Thoracic aorta (tissue), 2 donors: Measurements from ENCODE around the gene HIF3A. TPM values are rescaled to one million over a fixed set of nuclear protein-coding genes. Genes with fewer than 3 reads are reported as not detected.
A peak's percentile ranks its signal among the peaks of the same experiment; 100 is the strongest.
"Not testable (repeated sequence)": the region's sequence is repeated elsewhere in the genome, so short reads cannot be mapped to it uniquely, and the experiment has no call there.

Experiments
- ATAC-seq: fragments of 150-250 bp; one replicate; pipeline ENCODE4 v1.8.0; 2017; ENCODE audit warnings: low read depth; ENCODE audit not compliant: insufficient number of reproducible peaks, low FRiP score
- DNase-seq: peaks from one replicate; pipeline ENCODE4 v3.0.0-alpha.2; 2020; ENCODE audit warnings: low spot score
- H3K27ac ChIP-seq, 2 donors: fragments of 200-600 bp; sonication (generic); 1 replicate in 1 of 2; 2 replicates in 1 of 2; pipeline ENCODE4 v1.5.1; 2016; ENCODE audit warnings: mild to moderate bottlenecking in 2 of 2, moderate library complexity in 2 of 2
- H3K27me3 ChIP-seq: fragments of 200-600 bp; sonication (generic); replicated peaks from 2 replicates; pipeline ENCODE4 v1.6.0; 2016; ENCODE audit warnings: mild to moderate bottlenecking; ENCODE audit not compliant: insufficient read depth
- H3K36me3 ChIP-seq: fragments of 200-600 bp; sonication (generic); one replicate; pipeline ENCODE4 v1.5.1; 2016
- H3K4me1 ChIP-seq, 2 donors: fragments of 200-600 bp; sonication (generic); 1 replicate in 1 of 2; 2 replicates in 1 of 2; pipeline versions ENCODE4 v1.5.1 to v1.6.0; 2016; ENCODE audit warnings: low read depth in 2 of 2, mild to moderate bottlenecking in 1 of 2; ENCODE audit not compliant: control insufficient read depth in 1 of 2
- H3K4me3 ChIP-seq: fragments of 200-600 bp; sonication (generic); 2 replicates; pipeline ENCODE4 v1.5.1; 2016; ENCODE audit warnings: mild to moderate bottlenecking
- H3K9me3 ChIP-seq: fragments of 200-600 bp; sonication (generic); 2 replicates; pipeline ENCODE4 v1.5.1; 2016
- CTCF ChIP-seq: fragments of 200-600 bp; sonication (generic); IDR thresholded peaks from one replicate; pipeline ENCODE4 v1.5.1; 2019; ENCODE audit warnings: antibody characterized with exemption
- total RNA-seq, 2 donors: library from RNA; depleted of rRNA; stranded (reverse); fragments of >200 nt; gene quantifications; one replicate each; pipeline versions ENCODE4 v1.1.0 to v1.2.3, GENCODE V29; 2016

Gene HIF3A
- total RNA-seq, 2 donors from 2014 or later, result 85.6 to 189 TPM

- ATAC-seq, H3K36me3 ChIP-seq, H3K9me3 ChIP-seq, H3K4me1 ChIP-seq, DNase-seq, H3K4me3 ChIP-seq, H3K27ac ChIP-seq, H3K27me3 ChIP-seq: not testable (repeated sequence)
Observed at GRCh38 chr19:46264801-46265200, 32.0 kb upstream of the HIF3A start.

DNA sequence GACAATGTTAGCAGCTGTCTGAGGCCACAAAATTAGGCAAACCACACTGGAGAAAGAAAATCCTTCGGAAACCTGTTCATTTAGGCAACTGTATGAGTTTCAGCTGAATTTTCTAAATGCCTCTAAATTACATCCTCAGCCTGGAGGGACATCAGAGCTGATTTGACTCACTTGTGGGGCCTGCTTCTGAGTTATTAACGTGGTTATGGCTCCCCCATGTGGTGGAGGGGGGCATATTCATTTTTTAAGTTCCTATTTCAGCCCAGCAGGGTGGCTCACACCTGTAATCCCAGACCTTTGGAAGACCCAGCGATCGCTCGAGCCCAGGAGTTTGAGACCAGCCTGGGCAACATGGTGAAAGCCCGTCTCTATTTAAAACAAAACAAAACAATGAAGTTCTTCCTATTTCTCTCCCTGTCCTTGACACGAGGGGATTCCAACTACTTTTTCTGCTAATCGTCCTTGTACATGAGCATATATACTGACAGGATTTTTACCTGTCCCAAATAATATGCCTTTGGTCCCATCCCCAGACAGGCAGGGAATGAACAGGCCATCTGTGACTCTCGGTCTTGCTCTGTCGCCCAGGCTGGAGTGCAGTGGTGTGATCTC is 31.5 kb upstream of the HIF3A start:
- Histone ChIP-seq H3K27ac (no peak overlapping the region), H3K36me3 (no peaks in the 10 kb centered on the region), H3K27me3 (no peaks in the 10 kb centered on the region), H3K4me1 (no peaks in the 10 kb centered on the region), H3K4me3 (no peak overlapping the region), H3K9me3 (no peaks in the 10 kb centered on the region)
- DNase-seq, result no peak
- peak; percentile 88 for TF ChIP-seq CTCF
- ATAC-seq, result no peak

DNA sequence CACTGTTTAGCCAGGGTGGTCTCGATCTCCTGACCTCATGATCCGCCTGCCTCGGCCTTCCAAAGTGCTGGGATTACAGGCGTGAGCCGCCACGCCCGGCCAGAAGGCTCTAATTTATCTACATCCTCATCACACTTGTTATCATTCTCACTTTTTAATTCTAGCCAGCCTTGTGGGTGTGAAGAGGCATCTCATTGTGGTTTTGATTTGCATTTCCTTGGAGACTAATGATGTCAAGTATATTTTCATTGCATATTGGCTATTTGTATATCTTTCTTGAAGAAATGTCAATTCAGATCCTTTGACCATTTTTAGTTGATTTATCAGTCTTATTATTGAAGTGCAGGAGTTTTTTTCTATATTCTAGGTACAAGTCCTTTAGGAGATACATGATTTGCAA is 27.7 kb upstream of the HIF3A start:
- DNase-seq, result no peak
- no peaks in the 10 kb centered on the region for H3K36me3 ChIP-seq

GRCh38 chr19:46270521-46271256 is 26.2 kb upstream of the HIF3A start:
- DNase-seq (no peak), ATAC-seq (no peak)
- Histone ChIP-seq H3K27me3 (no peaks in the 10 kb centered on the region), H3K27ac (no peak overlapping the region), H3K4me1 (peaks cover 0 to 8% of the 10 kb centered on the region in 2 donors), H3K9me3 (no peaks in the 10 kb centered on the region), H3K4me3 (no peak overlapping the region), H3K36me3 (no peaks in the 10 kb centered on the region)
- no peak for TF ChIP-seq CTCF

More for the DNA sequence above, 27.7 kb upstream of the HIF3A start:
- Histone ChIP-seq H3K27me3 (no peaks in the 10 kb centered on the region), H3K4me1 (peaks cover 0 to 8% of the 10 kb centered on the region in 2 donors), H3K4me3 (no peak overlapping the region), H3K27ac (no peak overlapping the region), H3K9me3 (no peaks in the 10 kb centered on the region)
- no peak for TF ChIP-seq CTCF
- ATAC-seq, result no peak

DNA sequence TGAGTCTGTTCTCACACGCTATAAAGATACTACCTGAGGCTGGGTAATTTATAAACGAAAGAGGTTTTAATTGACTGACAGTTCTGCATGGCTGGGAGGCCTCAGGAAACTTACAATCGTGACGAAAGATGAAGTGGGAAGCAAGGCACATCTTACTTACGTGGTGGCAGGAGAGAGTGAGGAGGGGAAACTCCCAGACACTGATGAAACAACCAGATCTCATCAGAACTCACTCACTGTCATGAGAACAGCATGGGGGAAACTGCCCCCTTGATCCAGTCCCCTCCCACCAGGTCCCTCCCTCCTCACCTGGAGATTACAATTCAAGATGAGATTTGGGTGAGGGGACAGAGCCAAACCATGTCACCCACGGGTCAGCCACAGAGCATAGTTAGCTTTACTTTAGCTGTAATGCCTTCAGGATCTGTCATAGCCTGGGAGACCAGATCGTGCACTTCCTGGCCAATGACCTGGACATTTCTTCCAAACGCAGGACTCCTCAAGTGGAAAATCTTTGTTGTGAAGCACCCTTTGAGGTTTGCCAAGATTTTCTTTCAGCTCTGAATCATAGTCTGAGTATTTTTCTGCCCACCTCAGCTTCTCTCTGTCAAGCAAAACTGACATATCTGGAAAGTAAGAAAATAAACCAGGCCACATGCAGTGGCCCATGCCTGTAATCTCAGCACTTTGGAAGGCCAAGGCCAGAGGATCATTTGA is 25.2 kb upstream of the HIF3A start:
- Histone ChIP-seq H3K4me1 (peaks cover 0 to 8% of the 10 kb centered on the region in 2 donors), H3K9me3 (no peaks in the 10 kb centered on the region), H3K36me3 (no peaks in the 10 kb centered on the region), H3K27me3 (no peaks in the 10 kb centered on the region), H3K4me3 (no peak overlapping the region), H3K27ac (no peak overlapping the region)
- ATAC-seq, result no peak
- TF ChIP-seq CTCF, result no peak
- DNase-seq, result no peak

GRCh38 chr19:46273931-46274330 is 22.9 kb upstream of the HIF3A start:
- not testable (repeated sequence) for DNase-seq, H3K27me3 ChIP-seq, H3K4me3 ChIP-seq, H3K36me3 ChIP-seq, H3K27ac ChIP-seq, H3K9me3 ChIP-seq, H3K4me1 ChIP-seq, ATAC-seq
